COLO829 (cell line): ENCODE measurements around the gene USP15.
"Not testable (repeated sequence)": the region's sequence is repeated elsewhere in the genome, so short reads cannot be mapped to it uniquely, and the experiment has no call there.

Experiments
- DNase-seq: peaks from one replicate; pipeline ENCODE4 v3.0.0; 2012; ENCODE audit warnings: low spot score

USP15 gene

GRCh38 chr12:62455429-62455828 lies 195.2 kb downstream of the USP15 start:
- not testable (repeated sequence) for DNase-seq

GRCh38 chr12:62458626-62459025 lies 198.4 kb downstream of the USP15 start:
- no peak for DNase-seq

DNA sequence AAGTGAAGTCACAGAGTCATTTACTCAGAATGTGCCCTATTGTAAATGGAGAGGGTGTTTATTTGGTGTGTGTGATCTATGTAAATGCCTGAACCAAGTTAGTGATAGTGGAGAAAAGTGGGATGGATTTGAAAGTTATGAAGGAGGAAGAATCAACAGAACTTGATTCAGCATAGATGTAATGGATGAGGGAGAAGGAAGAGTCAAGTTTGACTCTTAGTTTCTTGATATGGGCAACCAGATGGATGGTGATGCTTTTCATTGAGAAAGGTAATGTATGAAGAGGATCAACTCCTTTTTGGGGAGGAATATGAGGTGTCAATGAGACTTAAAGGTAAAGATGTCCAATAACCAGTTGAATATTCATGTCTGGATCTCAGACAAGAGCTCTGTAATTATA lies 199.8 kb downstream of the USP15 start:
- DNase-seq = no peak

GRCh38 chr12:62461171-62461837 lies 201.1 kb downstream of the USP15 start:
- DNase-seq = not testable (repeated sequence)

- DNase-seq = not testable (repeated sequence)
These were observed 203.0 kb downstream of the USP15 start for GRCh38 chr12:62463252-62463651.
